IPS-NIHi7 (cell line): ENCODE measurements around the gene GNB1L.
"Not testable (repeated sequence)": the region's sequence is repeated elsewhere in the genome, so short reads cannot be mapped to it uniquely, and the experiment has no call there.

Source experiments
- DNase-seq: peaks from one replicate; pipeline ENCODE4 v3.0.0; 2012; ENCODE audit warnings: mixed read lengths; ENCODE audit errors: extremely low spot score

Gene GNB1L

DNA sequence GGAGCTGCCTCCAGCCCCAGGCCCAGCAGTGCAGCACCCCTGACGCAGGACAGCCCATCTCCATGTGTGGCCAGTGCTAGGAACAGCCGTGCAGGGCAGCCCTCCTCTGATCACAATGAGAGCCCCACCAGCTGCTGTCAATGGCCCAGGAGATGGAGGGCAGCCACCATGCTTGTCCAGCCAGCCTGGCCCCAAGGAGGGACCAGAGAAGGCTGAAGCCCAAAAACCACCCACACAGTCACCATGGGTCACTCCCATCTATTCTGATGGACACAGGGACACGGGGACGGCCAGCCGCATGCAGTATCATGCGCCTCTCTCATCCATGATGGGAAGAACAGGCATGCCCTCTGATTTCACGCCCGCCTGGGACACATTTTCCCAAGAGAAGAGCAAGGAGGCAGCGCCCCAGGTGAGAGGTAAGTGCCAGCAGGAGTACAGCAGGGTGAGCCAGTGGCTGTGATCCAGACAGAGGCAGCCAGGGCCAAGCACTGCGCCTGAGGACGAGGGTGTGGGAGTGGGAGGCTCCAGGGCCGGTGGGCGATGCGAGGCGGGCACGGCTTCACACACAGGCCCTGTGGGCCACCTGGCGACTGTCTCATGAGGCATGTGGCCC, 33.6 kb upstream of the GNB1L start:
- DNase-seq: no peak

- no peak for DNase-seq
Observed at GRCh38 chr22:19887256-19887985, 32.7 kb upstream of the GNB1L start.

GRCh38 chr22:19886605-19887255, 32.1 kb upstream of the GNB1L start:
- DNase-seq: no peak

DNA sequence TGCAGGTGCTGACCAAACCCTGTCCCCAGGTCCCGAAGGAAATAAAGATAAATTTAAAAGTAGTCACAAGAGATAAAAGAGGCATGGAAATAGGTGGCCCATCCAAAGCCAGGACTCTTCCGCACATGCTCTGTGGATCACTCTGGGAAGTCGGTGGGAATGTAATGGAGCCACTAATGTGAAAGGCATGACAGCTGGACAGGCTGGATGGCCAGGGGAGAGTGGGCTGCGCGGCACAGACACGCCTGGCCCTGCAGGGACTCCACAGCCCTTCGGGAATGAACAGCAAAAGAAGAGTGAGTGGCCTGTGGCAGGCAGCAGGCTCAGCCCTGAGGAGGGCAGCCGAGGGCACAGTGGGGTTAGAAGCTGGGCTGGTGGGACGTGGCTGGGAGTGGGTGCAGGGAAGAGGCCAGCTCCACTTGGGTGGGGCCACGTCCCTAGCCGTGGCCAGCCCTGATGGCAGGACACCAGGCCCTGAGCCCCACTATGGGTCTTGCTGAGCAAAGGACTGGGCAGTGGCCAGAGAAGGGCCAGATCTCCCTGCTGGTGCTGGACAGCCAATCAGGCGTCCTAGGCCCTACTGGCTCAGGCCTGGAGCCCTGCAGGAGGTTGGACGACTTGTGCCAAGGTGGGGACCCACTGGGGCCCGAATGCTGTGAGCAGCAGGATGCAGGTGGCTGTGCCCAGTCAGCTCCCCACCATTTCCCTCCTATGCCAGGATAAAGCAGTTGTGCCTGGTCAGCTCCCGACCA, 31.3 kb upstream of the GNB1L start:
- DNase-seq: no peak

DNA sequence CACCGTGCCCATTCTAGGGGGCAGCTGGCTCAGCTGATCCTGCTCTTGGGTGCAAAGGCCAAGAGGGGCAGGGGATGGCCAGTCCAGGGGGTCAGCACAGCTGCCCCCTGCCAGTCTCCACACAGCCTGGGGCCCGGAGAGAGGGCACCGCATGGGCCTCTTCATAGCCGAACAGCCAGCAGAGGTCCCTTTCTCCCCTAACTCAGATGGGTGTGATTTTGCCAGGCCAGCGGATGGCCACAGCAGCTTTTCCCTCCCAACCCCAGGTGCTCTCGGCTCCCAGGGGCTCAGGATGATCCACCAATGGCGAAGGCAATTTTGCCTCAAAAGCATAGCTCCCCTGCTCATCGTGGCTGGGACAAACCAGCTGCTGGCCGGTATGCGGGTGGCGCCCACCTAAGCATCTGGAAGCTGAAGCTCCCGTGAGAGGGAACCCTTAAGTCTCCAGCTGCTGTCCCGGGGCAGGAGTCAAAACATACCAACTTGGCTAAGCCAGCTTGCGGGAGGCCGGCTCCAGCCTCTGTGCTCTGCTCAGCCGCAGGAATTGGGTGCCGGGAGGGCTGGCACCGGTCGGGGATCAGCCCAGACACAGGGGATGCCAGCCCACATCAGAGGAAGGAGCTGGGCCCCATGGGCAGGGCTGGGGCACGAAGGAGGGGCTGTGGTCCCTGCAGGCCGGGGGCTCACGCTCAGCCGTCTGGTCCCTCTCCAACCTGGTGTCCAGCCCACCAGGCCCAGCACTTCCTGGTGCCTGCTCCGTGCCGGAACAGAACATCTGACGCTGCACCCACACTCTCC, 30.5 kb upstream of the GNB1L start:
- no peak for DNase-seq

DNA sequence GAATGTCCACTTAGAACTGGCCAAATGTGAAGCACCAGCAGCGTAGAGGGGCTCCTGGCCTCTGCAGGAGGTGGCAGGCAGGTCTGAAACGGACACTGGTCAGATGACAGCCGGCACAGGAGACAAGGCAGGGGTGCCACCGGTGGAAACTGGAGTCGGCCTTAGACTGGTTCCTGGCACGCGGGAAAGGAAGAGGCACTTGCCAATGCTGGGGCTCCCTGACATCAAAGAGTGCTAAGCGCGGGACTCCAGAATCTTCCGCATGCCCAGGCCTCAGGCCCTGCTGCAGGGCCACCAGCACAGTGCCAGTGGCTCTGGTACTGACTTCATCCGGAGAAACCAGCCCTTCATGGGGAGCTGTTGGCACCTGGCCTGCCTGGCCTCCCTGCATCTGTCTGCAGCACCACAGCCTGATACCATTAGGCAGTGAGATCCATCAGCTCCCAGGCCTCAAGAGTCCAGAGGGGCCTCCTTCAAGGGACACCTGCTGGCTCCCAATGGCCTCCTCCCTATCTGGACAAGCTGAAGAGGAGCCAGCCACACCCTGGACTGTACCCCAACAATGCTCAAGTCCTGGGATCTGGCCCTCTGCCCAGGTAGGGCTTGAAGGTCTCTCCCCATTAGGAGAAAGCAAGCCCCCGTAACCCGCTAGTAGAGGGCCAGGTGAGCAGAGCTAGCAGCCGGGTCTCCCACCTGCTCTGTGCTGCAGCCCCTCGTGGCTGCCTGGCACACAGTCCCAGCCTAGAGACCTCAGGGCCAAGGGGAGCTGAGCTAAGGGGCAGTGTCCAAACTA, 29.7 kb upstream of the GNB1L start:
- no peak for DNase-seq

DNA sequence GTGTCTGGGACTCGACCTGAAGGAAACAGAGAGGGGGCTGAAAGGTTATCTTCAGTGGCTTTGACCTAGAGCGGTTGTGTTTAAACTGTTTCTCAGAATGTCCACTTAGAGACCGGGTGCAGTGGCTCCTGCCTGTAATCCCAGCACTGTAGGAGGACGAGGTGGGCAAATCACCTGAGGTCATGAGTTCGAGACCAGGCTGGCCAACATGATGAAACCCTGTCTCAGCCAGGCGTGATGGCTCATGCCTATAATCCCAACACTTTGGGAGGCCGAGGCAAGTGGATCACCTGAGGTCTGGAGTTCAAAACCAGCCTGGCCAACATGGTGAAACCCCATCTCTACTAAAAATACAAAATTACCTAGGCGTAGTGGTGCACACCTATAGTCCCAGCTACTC, 28.8 kb upstream of the GNB1L start:
- DNase-seq: not testable (repeated sequence)

- DNase-seq: no peak
Observed at GRCh38 chr22:19882446-19883381, 28.0 kb upstream of the GNB1L start.

DNA sequence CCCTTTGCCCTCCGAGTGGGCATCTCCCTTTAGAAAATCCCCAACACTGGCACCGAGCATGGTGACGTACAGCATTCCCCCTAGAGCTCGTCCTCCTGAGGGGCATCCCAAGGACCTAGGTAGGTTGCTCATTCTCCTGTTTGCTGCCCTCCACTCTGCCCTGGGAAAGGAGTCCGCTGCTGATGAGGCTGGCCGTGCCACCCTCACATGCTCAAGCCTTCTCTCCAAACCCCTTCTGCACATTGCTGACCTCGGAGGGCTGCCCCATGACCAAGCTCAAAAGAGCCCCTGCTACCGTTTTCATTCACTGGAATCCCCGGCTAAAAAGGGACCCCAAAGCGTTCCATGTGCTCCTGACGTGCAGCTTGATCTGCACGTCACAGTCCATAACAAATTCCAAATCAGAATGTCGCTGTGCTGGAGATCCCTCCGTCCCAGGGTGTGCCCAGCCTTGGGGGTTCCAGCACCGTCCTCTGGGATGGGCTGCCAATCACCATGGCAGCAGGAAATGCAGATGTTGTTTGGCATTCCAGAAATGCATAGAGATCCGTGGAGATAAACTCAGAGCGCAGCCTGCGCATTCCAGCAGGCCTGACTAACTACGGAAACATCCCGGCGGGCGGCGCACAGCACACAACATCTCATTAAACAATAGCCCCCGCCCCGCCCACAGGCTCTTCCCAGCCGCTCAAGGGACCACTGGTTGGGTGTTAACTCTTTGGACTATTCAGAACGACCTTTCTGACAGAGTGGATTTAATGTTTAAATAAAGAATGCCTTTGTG, 26.3 kb upstream of the GNB1L start:
- DNase-seq: peak; percentile 95

DNA sequence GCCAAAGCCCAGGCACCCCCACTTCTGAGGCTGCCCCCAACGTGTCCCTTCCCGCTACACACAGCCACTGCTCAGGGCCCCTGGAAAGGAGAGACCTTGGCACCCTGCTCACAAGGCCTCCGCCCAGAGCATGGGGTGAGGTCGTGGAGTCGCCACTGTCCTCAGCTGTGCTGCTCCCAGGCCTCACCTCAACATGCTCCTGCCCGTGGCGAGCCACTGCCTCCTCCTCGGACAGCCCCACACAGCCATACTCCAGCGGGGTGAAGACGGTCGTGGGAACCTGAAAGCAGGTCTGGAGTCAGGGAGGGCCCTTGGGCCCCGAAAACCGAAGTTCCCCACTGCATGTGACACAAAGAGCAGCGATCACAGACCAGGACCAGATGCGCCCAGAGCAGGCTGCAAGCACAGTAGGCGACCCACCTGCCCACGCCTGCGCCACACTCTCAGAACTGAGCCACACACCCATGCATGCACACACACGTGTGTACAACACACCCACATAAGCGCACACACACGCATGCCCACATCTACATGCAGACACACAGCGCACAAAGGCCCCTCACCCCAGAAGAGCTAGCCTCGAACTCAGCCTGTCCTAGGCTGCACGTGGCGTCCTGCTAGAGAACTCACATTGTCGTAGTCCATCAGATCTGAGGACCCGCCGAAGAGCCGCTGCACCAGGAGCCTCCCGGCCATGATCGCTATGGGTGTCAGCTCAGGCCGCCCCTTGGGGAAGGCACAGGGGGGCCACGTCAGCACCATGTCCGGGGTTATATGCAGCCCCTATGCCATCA, 25.5 kb upstream of the GNB1L start:
- no peak for DNase-seq

- DNase-seq: no peak
Observed at GRCh38 chr22:19879643-19879991, 24.9 kb upstream of the GNB1L start.

DNA sequence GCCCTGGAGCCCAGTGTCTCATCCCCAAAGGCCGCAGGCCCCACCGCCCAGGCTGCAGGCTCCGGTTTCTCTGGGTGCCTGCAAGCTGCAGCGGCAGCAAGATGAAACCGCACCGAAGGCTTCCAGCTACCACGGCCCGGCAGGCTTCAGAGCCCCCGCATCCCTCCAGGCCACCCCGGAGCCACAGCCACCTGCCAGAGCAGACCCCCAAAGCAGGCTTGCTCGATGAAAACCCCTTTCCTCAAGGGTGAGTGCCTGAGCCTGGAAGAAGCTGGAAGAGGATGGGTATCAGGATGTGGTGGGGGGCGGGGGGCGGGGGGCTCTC, 24.5 kb upstream of the GNB1L start:
- DNase-seq: no peak

DNA sequence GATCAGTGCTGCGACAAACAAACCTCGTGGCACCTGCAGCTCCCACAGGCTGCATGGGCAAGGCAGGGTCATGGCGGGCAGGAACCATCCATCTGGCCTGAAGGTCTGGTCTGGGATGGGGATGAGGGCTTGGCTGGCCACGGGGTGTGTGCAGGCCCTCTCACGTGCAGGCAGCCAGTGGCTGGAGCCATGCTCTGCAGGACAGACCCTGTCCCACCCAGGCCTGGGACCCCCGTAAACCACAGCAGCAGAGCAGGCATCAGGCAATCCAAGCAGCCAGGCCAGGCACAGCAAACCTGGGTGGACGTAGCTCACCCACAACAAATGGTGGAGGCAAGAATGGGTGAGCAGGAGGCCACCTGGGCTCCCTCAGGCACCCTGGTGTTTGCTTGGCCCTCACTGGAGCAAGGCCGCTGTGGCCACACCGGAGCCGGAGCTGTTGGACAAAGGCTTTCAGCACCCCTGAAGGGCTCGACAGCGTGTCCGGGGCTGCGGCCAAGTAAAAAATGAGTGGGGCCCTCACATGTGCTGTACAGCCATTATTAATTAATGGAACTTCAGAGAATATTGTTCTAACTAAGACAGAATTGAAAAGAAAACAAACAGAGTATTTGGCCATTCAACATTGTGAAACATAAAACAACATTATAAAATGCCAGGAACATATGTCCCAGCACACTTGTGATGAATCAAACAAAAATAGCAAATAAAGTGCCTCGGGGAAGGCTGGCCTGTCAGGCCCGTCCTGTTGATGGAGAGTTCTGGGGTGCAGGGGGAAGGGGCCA, 24.0 kb upstream of the GNB1L start:
- no peak for DNase-seq

DNA sequence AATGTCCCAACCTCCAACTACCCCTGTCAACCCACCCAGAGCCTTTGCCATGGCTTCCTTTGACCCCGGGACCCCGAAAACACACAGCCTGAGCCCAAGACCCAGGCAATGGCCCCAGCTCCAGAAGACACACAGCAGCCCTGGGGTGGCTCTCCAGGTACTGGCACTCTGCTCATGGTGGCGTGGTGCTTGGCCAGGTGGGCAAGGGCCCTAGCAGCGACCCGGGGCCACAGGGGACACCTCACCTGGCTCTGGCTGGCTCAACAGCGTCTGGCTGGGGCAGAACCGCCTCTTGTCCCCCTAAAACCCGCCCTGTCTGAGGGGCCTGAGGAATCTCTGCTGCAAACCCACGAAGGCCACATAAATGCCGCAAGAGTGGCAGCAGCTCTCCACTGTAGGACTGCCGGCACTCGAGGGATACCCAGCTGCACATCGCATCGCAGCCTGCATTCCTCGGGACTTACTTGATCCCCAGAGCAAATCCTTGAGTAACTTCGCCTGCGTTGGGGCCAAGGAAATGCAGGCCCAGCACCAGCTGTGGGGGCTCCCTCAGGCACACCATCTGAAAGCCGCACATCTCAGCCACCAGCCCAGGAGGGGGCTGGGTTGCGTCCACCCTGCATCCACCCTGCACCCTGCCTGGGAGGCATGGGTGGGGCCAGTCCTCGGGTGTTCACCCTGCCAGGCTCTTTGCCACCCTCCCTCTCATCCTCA, 23.1 kb upstream of the GNB1L start:
- DNase-seq: no peak

GRCh38 chr22:19876941-19877625, 22.4 kb upstream of the GNB1L start:
- no peak for DNase-seq

DNA sequence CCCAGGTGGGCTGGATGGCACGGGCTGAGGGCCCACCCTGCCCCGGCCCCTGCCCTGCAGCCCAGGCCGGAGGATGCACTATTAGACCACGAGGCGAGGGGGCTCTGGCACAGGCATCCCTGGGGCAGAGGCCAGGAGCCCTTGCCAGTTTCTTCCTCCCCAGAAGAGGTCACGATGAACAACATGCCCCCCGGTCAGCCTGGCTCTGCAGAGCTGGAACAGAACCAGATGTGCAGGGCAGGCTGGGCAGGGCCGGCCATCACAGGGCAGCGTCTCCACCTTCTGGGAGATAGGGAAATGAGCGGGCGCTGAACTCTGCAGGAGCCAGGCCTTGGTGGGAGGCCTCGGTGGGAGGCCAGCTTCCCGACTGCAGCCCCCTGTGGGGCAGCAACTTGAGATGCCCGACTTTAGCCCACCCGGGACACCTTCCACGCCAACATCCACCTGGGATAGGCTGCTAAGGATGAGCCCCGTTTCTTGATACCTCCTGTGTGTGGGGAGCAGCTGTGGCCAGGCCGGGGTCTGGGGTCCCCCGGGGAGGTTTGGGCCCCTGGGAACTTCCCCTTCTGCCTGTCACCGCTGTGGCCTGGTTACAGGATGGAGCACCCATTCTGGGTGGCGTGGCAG, 21.8 kb upstream of the GNB1L start:
- no peak for DNase-seq
